MM.1S (cell line): ENCODE measurements around the gene ZNF23.

Source experiments
- CTCF ChIP-seq: fragments of 300-600 bp; sonication (generic); IDR thresholded peaks from 2 replicates; pipeline ENCODE4 v1.5.1; 2016; ENCODE audit warnings: antibody characterized with exemption, low read length, mixed read lengths
- EZH2 ChIP-seq: fragments of 300-600 bp; sonication (generic); optimal IDR thresholded peaks from 2 replicates; pipeline ENCODE3; 2017; ENCODE audit warnings: low read depth, mild to moderate bottlenecking, antibody characterized with exemption, low read length, mixed read lengths
- EZH2phosphoT487 ChIP-seq: fragments of 300-600 bp; sonication (generic); IDR thresholded peaks from 2 replicates; pipeline ENCODE4 v1.6.1; 2018; ENCODE audit warnings: antibody characterized with exemption, low read length

GRCh38 chr16:71429581-71429980 is 32.5 kb downstream of the ZNF23 start:
- TF ChIP-seq EZH2phosphoT487 = no peak
- no peak for TF ChIP-seq CTCF
- TF ChIP-seq EZH2 = no peak
